Left ventricle myocardium inferior (tissue), 1 donor: ENCODE measurements around the gene H19. TPM values are rescaled to one million over a fixed set of nuclear protein-coding genes. Genes with fewer than 3 reads are reported as not detected.

Experiments
- DNase-seq: peaks from one replicate; pipeline ENCODE4 v3.0.0-alpha.2; 2020
- H3K27ac ChIP-seq: fragments of 200-600 bp; replicated peaks from 2 replicates; pipeline ENCODE4 v1.8.0; 2021
- H3K27me3 ChIP-seq: fragments of 200-600 bp; 2 replicates; pipeline ENCODE4 v1.8.0; 2021; ENCODE audit warnings: low read depth
- H3K36me3 ChIP-seq: fragments of 200-600 bp; 2 replicates; pipeline ENCODE4 v1.8.0; 2021
- H3K4me1 ChIP-seq: fragments of 200-600 bp; 2 replicates; pipeline ENCODE4 v1.8.0; 2021
- H3K4me3 ChIP-seq: fragments of 200-600 bp; 2 replicates; pipeline ENCODE4 v1.8.0; 2021; ENCODE audit warnings: mild to moderate bottlenecking, moderate library complexity
- H3K9me3 ChIP-seq: fragments of 200-600 bp; replicated peaks from 2 replicates; pipeline ENCODE4 v1.8.0; 2021
- intact Hi-C: fragments of 100-400 bp; cut with micrococcal nuclease; formaldehyde crosslinking; loops from one replicate; pipeline ENCODE4 v1.11.0; 2022
- total RNA-seq: library from RNA; stranded (reverse); fragmentation: NEBNext Ultra II Directional; extraction: Animal tissue kit (Norgen Biotek cat#: 25700); gene quantifications from one replicate; pipeline ENCODE4 v1.2.1, GENCODE V29; 2021
- TF ChIP-seq, protein P1 (sequence below): fragments of 200-600 bp; IDR thresholded peaks from 2 replicates; pipeline ENCODE4 v1.8.0; 2021; ENCODE audit warnings: antibody characterized with exemption, mild to moderate bottlenecking, borderline replicate concordance
- donor health status: DM: no; HTN: yes; CAD: no; lungs with severe emphysema.

The H19 gene
- total RNA-seq, 1 donor from 2014 or later, result 634 TPM

DNA sequence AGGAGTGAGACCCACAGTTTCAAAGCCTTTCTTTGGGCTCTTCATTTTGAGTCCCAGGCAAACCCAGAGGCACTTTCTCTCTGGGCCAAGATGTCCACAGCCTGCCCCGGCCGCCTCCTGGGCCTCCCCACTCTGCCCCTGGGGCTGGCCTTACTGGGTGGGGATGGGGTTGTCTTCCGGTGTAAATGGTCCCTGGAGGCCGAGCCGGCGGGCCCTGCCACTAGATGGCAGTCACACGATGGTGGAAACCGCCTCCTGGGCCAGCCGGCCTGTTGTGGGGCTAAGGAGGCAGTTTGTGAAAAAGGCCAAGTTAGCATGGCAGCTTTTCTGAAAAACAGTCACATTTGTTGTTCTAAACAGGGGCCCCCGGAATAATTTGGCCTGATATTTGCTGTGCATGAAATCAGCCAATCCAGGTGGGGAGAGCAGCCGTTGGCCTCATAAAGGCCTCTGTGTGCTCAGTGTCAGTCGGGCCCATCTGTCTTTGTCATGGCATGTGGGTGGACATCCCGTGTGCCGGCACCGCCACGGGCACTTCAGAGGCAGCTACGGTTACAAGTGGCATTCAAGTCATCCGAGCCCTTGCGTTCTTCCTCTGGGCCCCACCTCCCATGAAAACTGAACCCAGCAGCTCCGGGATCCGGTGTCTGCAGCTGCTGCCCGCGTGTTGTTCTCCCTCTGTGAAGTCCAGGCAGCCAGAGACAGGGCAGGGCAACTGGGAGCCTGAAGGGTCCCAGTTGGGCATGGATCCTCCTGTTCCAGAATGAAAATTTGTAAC lies 44.0 kb downstream of the H19 start:
- Histone ChIP-seq H3K27me3 (no peaks in the 10 kb centered on the region), H3K4me1 (peaks cover 4% of the 10 kb centered on the region), H3K27ac (peak overlapping the region; percentile 55), H3K9me3 (no peaks in the 10 kb centered on the region), H3K36me3 (no peaks in the 10 kb centered on the region), H3K4me3 (no peak overlapping the region)
- peak; percentile 54 for DNase-seq
- TF ChIP-seq, protein P1, sequence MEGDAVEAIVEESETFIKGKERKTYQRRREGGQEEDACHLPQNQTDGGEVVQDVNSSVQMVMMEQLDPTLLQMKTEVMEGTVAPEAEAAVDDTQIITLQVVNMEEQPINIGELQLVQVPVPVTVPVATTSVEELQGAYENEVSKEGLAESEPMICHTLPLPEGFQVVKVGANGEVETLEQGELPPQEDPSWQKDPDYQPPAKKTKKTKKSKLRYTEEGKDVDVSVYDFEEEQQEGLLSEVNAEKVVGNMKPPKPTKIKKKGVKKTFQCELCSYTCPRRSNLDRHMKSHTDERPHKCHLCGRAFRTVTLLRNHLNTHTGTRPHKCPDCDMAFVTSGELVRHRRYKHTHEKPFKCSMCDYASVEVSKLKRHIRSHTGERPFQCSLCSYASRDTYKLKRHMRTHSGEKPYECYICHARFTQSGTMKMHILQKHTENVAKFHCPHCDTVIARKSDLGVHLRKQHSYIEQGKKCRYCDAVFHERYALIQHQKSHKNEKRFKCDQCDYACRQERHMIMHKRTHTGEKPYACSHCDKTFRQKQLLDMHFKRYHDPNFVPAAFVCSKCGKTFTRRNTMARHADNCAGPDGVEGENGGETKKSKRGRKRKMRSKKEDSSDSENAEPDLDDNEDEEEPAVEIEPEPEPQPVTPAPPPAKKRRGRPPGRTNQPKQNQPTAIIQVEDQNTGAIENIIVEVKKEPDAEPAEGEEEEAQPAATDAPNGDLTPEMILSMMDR, result peak; percentile 56
- intact Hi-C loops, result no loop called here

DNA sequence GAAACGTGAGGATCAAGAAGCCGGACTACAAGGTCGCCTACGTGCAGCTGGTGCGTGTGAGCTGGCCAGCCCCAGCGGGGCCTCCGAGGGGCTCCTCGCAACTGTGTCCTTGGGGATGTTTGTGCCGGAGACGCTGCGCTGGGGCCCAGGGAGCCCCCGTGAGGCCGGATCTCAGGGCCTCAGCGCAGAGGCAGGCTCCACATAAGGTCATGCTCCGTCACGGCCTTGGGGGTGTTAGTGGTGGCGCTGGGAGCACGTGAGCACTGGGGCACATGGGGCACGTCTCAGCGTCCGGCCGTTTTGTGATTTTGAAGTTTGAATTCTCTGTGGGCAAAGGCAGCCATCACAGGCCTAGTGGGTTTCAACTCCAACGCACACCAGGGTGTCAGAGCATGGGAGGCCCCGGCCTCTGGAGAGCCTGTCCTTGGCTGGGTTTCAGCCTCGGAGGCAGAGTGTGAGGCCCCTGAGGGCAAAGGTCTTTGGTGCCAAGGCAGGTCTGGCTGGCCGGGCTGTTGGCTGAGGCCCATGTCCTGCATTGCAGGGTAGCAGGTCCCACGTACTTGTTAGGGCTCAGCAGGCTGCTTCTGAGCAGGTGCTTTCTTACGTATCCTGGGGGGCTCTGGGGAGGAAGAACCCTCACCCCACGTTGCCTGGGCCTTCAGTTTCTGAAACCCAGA lies 44.7 kb downstream of the H19 start:
- H3K27ac ChIP-seq, result peak overlapping the region; percentile 55
- H3K27me3 ChIP-seq, result no peaks in the 10 kb centered on the region
- peaks cover 4% of the 10 kb centered on the region for H3K4me1 ChIP-seq
- DNase-seq, result no peak
- no peaks in the 10 kb centered on the region for H3K9me3 ChIP-seq
- TF ChIP-seq, protein P1, result no peak
- no peak overlapping the region for H3K4me3 ChIP-seq
- intact Hi-C loops, result no loop called here
- H3K36me3 ChIP-seq, result no peaks in the 10 kb centered on the region

DNA sequence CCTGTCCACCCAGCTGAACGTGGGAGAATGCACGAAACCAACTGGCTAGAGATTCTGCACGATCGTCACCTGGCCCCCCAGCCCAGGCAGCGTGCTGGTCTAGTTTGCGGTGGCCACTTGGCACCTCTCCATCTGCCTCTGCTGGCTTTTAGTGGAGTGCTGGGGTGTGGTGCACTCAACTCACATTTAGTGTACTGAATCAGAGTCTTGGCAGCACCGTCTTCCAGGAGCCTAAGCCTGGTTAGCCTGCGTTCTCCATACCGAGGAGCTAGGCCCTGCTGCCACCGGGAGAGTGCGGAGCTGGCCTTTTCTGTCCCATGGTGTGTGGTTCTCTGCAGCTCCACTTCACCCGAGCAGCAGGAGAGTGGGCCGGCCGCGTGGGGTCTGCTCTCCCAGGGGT lies 47.7 kb downstream of the H19 start:
- no peaks in the 10 kb centered on the region for H3K27me3 ChIP-seq
- no peak for DNase-seq
- H3K4me1 ChIP-seq, result peaks cover 4% of the 10 kb centered on the region
- H3K27ac ChIP-seq, result no peak overlapping the region
- H3K9me3 ChIP-seq, result no peaks in the 10 kb centered on the region
- TF ChIP-seq, protein P1, result no peak
- intact Hi-C loops, result loop anchor here (10.0 kb wide), 1 partner anchor 55 kb away; the partner anchor contains the start of gene PRR33
- no peak overlapping the region for H3K4me3 ChIP-seq
- no peaks in the 10 kb centered on the region for H3K36me3 ChIP-seq

DNA sequence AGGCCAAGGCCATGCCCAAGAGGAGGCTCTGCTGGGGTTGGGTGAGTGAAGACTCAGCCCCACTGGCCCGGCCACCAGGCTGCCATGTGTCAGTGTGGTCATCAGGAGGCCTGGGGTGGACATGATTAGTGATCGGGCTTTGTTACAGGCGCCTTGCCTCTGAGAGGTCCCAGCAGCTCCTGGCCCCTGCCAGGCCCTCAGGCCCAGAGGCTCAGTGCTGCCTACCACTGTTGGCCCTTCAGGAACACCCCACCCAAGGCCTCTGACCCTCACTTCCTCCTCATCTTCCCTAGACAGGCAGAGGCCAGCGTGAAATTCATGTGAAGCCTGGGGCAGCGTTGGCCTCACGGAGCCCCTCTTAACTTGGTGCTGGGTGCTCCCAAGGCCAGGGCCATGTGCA lies 48.3 kb downstream of the H19 start:
- H3K4me1 ChIP-seq, result peaks cover 5% of the 10 kb centered on the region
- no peak overlapping the region for H3K4me3 ChIP-seq
- DNase-seq, result no peak
- no peaks in the 10 kb centered on the region for H3K36me3 ChIP-seq
- peak overlapping the region; percentile 61 for H3K27ac ChIP-seq
- no peaks in the 10 kb centered on the region for H3K9me3 ChIP-seq
- intact Hi-C loops, result loop anchor here (10.0 kb wide), 1 partner anchor 55 kb away; the partner anchor contains the start of gene PRR33
- TF ChIP-seq, protein P1, result no peak
- H3K27me3 ChIP-seq, result no peaks in the 10 kb centered on the region

DNA sequence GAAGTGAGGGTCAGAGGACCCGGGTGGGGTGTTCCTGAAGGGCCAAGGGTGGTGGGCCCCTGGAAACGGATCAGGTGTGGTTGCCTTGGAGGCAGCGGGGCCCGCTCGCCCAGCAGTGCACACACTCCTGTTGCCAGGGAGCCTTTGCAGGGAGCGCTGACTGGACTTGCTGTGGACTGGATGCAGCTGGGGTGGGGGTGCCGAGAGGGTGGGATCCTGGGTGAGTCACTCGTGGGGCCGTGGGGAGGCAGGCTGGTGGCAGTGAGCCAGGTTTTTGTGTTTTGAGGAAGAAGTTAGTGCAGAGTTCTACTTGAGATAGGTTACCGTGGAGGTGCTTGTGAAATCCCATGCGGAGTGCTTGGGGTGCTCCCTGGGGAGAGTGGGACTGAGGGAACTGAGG lies 49.3 kb downstream of the H19 start:
- Histone ChIP-seq H3K36me3 (no peaks in the 10 kb centered on the region), H3K9me3 (no peaks in the 10 kb centered on the region), H3K27ac (peak overlapping the region; percentile 58), H3K4me1 (peaks cover 11% of the 10 kb centered on the region), H3K27me3 (no peaks in the 10 kb centered on the region), H3K4me3 (no peak overlapping the region)
- intact Hi-C loops, result loop anchor here (10.0 kb wide), 1 partner anchor 54 kb away; the partner anchor contains the start of gene PRR33
- peak; percentile 60 for DNase-seq
- TF ChIP-seq, protein P1, result no peak
